K562 (cell line): ENCODE results near the gene DAGLB. TPM values are rescaled to one million over a fixed set of nuclear protein-coding genes. Genes with fewer than 3 reads are reported as not detected.

Experiments
- ATAC-seq: fragments of 200-7000 bp; cut with Tn5 transposase; 3 replicates; pipeline ENCODE4 v1.9.1; 2020; ENCODE audit warnings: moderate library complexity
- BruUV-seq: library from RNA; stranded (reverse); fragments of 400-500 nt; replicated peaks from 2 replicates; lab custom pipeline; 2021; lab: Mats Ljungman, UMichigan
- CTCF ChIA-PET: fragments of 300-600 bp; formaldehyde crosslinking; extraction: SDS; loops from one replicate; lab custom pipeline; 2021; ENCODE audit warnings: low intra/inter-chr PET ratio; lab: Yijun Ruan, JAX
- POLR2A ChIA-PET: fragments of 300-600, 350-650 bp; sonication (Branson Sonifier 250); formaldehyde crosslinking; extraction: SDS; loops from one replicate; lab custom pipeline; 2021; ENCODE audit warnings: antibody characterized with exemption, inconsistent platforms; lab: Yijun Ruan, JAX
- DNase-seq, 4 experiments: peaks; one replicate each; pipeline versions ENCODE4 v3.0.0 to v3.0.0-alpha.2; 2011 to 2018; ENCODE audit warnings: low spot score in 3 of 4, mixed read lengths in 3 of 4; ENCODE audit errors: extremely low read depth in 1 of 4
- FAIRE-seq: peaks from 2 replicates; lab custom pipeline; 2011; peaks lifted over from hg19 to GRCh38; lab: Jason Lieb, UNC
- H2AFZ ChIP-seq: 2 replicates; pipeline ENCODE4 v1.6.0; 2011; ENCODE audit warnings: low read depth, low read length, control low read depth, inconsistent platforms
- H3K27ac ChIP-seq: fragments of 200-600 bp; 3 replicates; pipeline ENCODE4 v1.8.0; 2011; ENCODE audit warnings: low read depth, mild to moderate bottlenecking, control low read depth, inconsistent platforms, low read length, moderate library complexity, mixed read lengths; ENCODE audit errors: extremely low read depth
- H3K27me3 ChIP-seq, 2 experiments: fragments of 300-600 bp in 1 of 2; 2 replicates in 1 of 2; 3 replicates in 1 of 2; pipeline versions ENCODE4 v1.6.0 to v1.8.0; 2011; ENCODE audit warnings: inconsistent platforms in 2 of 2, low read length in 2 of 2, mild to moderate bottlenecking in 1 of 2, mixed read lengths in 1 of 2, moderate library complexity in 1 of 2; ENCODE audit not compliant: control insufficient read depth in 2 of 2, insufficient read depth in 2 of 2
- H3K36me3 ChIP-seq: fragments of 300-600 bp; 3 replicates; pipeline ENCODE4 v1.8.0; 2011; ENCODE audit warnings: mild to moderate bottlenecking, low read length, inconsistent platforms; ENCODE audit not compliant: control insufficient read depth, insufficient read depth
- H3K4me1 ChIP-seq, 2 experiments: fragments of 200-600 bp in 1 of 2; replicated peaks in 1 of 2; 2 replicates in 1 of 2; 3 replicates in 1 of 2; pipeline versions ENCODE4 v1.5.1 to v1.8.0; 2011; ENCODE audit warnings: inconsistent platforms in 2 of 2, low read length in 2 of 2, mild to moderate bottlenecking in 1 of 2, mixed read lengths in 1 of 2, moderate library complexity in 1 of 2; ENCODE audit not compliant: control insufficient read depth in 2 of 2, insufficient read depth in 2 of 2
- H3K4me2 ChIP-seq: 2 replicates; pipeline ENCODE4 v1.6.1; 2011; ENCODE audit warnings: low read length, control low read depth, inconsistent platforms, mixed read lengths; ENCODE audit not compliant: insufficient read depth
- H3K4me3 ChIP-seq: fragments of 200-600 bp; sonication (generic), shearing (Covaris generic); 2 replicates; pipeline ENCODE4 v1.5.1; 2016; ENCODE audit warnings: control low read depth, inconsistent platforms
- H3K79me2 ChIP-seq: fragments of 200-600 bp; 3 replicates; pipeline ENCODE4 v1.8.0; 2011; ENCODE audit warnings: low read length, inconsistent platforms; ENCODE audit not compliant: control insufficient read depth, insufficient read depth
- H3K9ac ChIP-seq, 2 experiments: 2 replicates each; pipeline versions ENCODE4 v1.6.0 to v1.6.1; 2011; ENCODE audit warnings: low read depth in 2 of 2, low read length in 2 of 2, control low read depth in 1 of 2, inconsistent platforms in 1 of 2, mild to moderate bottlenecking in 1 of 2, mixed read lengths in 1 of 2; ENCODE audit not compliant: insufficient read depth in 1 of 2
- H3K9me1 ChIP-seq: one replicate; pipeline ENCODE4 v1.6.0; 2011; ENCODE audit warnings: inconsistent platforms, mild to moderate bottlenecking, low read length, moderate library complexity; ENCODE audit not compliant: control insufficient read depth, insufficient read depth
- H3K9me3 ChIP-seq: replicated peaks from 2 replicates; pipeline ENCODE4 v1.5.1; 2011; ENCODE audit warnings: low read depth, low read length, inconsistent platforms; ENCODE audit not compliant: control insufficient read depth, insufficient read depth
- H4K20me1 ChIP-seq: replicated peaks from 2 replicates; pipeline ENCODE4 v1.6.1; 2011; ENCODE audit warnings: low read length, inconsistent platforms, mixed read lengths; ENCODE audit not compliant: control insufficient read depth, insufficient read depth
- ESRRA ChIP-seq: fragments of 450-650 bp; IDR thresholded peaks from 2 replicates; pipeline ENCODE4 v1.6.1; 2014; ENCODE audit warnings: low read depth, mild to moderate bottlenecking, moderate library complexity, borderline replicate concordance
- REST ChIP-seq, 2 experiments: fragments of 450-650 bp; formaldehyde crosslinking in 1 of 2; IDR thresholded peaks; 2 replicates each; pipeline versions ENCODE4 v1.4.0 to v1.6.1; 2014 to 2020; ENCODE audit warnings: mild to moderate bottlenecking in 2 of 2, borderline replicate concordance in 1 of 2, low read depth in 1 of 2
- WGBS: fragments of 100-300 bp; shearing (Covaris generic); methylation state at CpG from one replicate; pipeline ENCODE4 v1.1.6; 2016; ENCODE audit warnings: low coverage, mixed read lengths; ENCODE audit not compliant: insufficient coverage; ENCODE audit errors: missing lambda C conversion rate; 5-methylcytosine and 5-hydroxymethylcytosine counted together
- in situ Hi-C: fragments of 300-500 bp; cut with MboI; formaldehyde crosslinking; loops from 4 replicates; pipeline ENCODE4 v1.15.0; 2018; ENCODE audit warnings: inconsistent platforms, mixed read lengths
- intact Hi-C: fragments of 100-400 bp; cut with micrococcal nuclease; formaldehyde crosslinking; loops from 2 replicates; pipeline ENCODE4 v1.14.2; 2022
- polyA plus RNA-seq, 8 experiments: library from polyadenylated mRNA; depleted of rRNA in 4 of 8; stranded (reverse) in 5 of 8; unstranded in 3 of 8; fragments of >200 nt; fragmentation: Nextera tagmentation in 2 of 8; fragmentation: Illumina TruSeq in 1 of 8; extraction: Ambion mirVana in 2 of 8; extraction: Trizol in 1 of 8; gene quantifications; 2 replicates each; pipeline versions ENCODE4 v1.2.1 to v1.2.3, GENCODE V29; 2011 to 2014; ENCODE audit warnings: inconsistent platforms in 1 of 8, missing spikeins in 1 of 8
- total RNA-seq, 7 experiments: library from RNA; depleted of rRNA in 6 of 7; stranded (reverse); fragments of >200 nt in 6 of 7; fragmentation: Illumina TruSeq in 2 of 7; extraction: Trizol in 2 of 7; gene quantifications; 2 replicates each; pipeline versions ENCODE4 v1.2.1 to v1.2.3, GENCODE V29; 2011 to 2021; ENCODE audit warnings: low replicate concordance in 1 of 7

Gene DAGLB
- total and polyA plus RNA-seq, 9 of the 15 experiments (the other 6 are each of a cell fraction or from before 2014, with no cell fraction given), result 0.92 to 16.4 (median 9.3) TPM

- 24% methylated on average over 7 of the region's 10 CpGs for WGBS
- Histone ChIP-seq H2AFZ (no peak overlapping the region), H4K20me1 (no peaks in the 10 kb centered on the region), H3K9ac (no peak overlapping the region), H3K9me1 (no peaks in the 10 kb centered on the region), H3K9me3 (0 out of 2 replicates have a peak, but pooled peaks cover 3% of the 10 kb centered on the region), H3K4me1 (no peaks in the 10 kb centered on the region; a peak in 2 of 5 replicates), H3K4me2 (no peak overlapping the region), H3K27ac (no peak overlapping the region), H3K4me3 (no peak overlapping the region), H3K27me3 (peaks cover 2 to 12% of the 10 kb centered on the region in 2 experiments; a peak in 3 of 5 replicates), H3K79me2 (no peaks in the 10 kb centered on the region), H3K36me3 (no peaks in the 10 kb centered on the region)
- ATAC-seq, result no peak
- intact Hi-C loops (no loop called here), in situ Hi-C loops (no loop called here)
- no peak for DNase-seq
- no peak for FAIRE-seq
- TF ChIP-seq REST (IDR thresholded peaks at IDR 0.05; ENCODE audit: borderline replicate concordance), result peak; percentile 62
- TF ChIP-seq REST (CRISPR knock-in tag; IDR thresholded peaks at IDR 0.05; ENCODE audit: low read depth), result no peak
- TF ChIP-seq ESRRA, result no peak
- ChIA-PET POLR2A (interaction anchor here (1.3 kb wide), 1 partner anchor 15 kb away, joined by 3 read pairs; no protein-coding TSS in a partner anchor), CTCF (no interaction called here)
- no TSS peak for BruUV-seq
Measured at GRCh38 chr7:6491194-6491593, 43.4 kb upstream of the DAGLB start.
